ENCODE measurements around the gene LRRK1.

The LRRK1 gene

DNA sequence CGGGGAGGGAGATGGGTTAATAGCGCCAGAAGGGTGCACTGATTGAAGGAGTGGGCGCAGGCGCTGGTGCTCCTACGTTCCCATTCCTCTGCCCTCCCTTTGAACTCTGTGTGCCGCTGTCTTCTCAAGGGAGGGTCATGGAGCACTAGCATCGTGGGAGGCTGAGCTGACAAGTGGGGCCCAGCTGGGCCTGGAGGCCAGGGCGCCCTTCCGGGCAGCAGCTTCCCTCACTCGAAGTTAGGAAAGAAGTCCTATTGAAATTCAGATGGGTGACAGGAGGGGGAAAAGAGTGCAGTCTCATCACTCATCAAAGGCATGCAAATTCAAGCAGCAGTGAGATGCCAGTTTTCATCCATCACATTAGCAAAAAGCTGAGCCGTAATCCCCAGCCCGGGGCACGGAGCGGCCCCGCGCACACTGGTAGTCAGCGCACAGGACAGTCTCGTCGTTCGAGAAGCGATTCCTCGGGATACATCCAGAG, 128.2 kb downstream of the LRRK1 start:
- DNase-seq, result no peak

DNA sequence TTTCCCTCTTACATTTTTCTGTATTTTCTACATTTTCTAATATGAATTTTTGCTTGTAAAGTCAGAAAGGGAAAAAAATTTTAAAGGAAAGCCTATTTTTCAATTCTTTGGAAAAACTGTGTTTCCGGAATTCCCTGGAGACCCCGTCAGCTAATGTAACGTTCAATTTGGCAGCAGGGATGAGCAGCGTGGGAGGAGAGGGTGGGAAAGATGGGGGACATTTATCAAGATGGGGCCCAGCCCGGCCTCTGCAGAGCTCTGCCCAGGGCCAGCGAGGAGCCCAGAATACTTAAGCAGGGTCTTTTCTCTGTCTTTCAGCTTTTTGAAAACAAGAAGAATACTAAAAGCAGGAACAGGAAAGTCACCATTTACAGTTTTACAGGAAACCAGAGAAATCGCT, 129.0 kb downstream of the LRRK1 start:
- DNase-seq, result no peak

DNA sequence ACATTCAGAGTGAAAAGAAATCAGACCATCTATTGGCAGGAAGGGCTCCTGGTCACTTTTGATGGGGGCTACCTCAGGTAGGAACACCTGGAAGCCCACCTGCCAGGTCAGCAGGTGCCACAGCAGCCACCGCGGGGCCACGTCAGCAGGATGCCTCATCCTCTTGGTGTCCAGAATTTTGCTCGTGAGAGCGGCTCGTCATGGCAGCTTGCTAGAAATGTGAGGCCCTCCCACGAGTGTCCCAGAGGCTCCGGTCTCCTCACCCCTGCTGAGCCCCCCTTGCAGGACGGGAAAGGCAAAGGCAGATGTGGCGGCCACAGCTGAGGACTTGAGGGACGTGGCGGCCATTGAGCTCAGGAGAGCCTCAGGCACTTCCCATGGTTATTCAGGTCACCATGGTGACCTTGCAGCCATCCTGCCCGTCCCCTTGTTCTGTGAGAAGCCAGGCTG, 129.4 kb downstream of the LRRK1 start:
- no peak for DNase-seq

GRCh38 chr15:101049282-101049681, 130.1 kb downstream of the LRRK1 start:
- DNase-seq, result no peak

- no peak for DNase-seq
These were observed 130.9 kb downstream of the LRRK1 start for GRCh38 chr15:101049856-101050622.

DNA sequence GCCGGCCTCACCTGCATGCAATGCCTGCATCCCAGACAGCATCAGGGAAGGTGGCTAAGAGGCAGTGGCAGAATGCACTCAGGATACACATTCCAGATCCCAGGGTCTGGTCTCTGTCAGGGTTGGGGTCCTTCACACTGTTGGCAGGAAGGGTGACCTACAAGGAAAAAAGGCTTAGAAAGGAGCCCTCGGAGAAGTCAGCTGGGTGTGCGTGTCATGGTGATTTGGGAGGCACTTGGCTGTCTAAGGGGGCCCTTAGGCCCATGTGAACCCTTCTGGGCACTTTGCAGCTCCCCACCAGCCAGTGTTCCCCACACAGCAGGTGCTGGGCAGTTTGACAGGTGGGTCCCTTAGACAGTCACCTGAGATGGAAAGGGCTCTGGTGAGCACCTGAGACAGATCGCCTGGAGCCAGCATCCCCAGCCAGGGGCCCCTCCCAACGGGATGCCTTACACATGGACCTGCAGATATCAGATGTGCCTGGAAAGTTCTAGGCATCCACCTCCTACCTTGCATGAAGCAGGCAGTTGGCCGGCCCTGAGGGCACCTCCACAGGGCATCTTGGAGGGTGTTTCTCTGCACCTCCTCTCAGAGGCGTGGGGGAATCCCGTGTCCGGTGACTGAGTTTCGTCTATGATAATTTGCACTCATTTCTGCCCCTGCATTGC, 131.6 kb downstream of the LRRK1 start:
- DNase-seq, result no peak

- DNase-seq, result no peak
These were observed 132.3 kb downstream of the LRRK1 start for GRCh38 chr15:101051291-101052030.

- DNase-seq, result no peak
These were observed 133.0 kb downstream of the LRRK1 start for GRCh38 chr15:101052031-101052620.

- no peak for DNase-seq
These were observed 133.5 kb downstream of the LRRK1 start for GRCh38 chr15:101052681-101053121.

GRCh38 chr15:101053261-101053660, 134.1 kb downstream of the LRRK1 start:
- DNase-seq, result no peak

- DNase-seq, result no peak
These were observed 135.0 kb downstream of the LRRK1 start for GRCh38 chr15:101054116-101054515.

GRCh38 chr15:101054991-101055390, 135.8 kb downstream of the LRRK1 start:
- DNase-seq, result no peak

- no peak for DNase-seq
These were observed 136.3 kb downstream of the LRRK1 start for GRCh38 chr15:101055411-101055810.

DNA sequence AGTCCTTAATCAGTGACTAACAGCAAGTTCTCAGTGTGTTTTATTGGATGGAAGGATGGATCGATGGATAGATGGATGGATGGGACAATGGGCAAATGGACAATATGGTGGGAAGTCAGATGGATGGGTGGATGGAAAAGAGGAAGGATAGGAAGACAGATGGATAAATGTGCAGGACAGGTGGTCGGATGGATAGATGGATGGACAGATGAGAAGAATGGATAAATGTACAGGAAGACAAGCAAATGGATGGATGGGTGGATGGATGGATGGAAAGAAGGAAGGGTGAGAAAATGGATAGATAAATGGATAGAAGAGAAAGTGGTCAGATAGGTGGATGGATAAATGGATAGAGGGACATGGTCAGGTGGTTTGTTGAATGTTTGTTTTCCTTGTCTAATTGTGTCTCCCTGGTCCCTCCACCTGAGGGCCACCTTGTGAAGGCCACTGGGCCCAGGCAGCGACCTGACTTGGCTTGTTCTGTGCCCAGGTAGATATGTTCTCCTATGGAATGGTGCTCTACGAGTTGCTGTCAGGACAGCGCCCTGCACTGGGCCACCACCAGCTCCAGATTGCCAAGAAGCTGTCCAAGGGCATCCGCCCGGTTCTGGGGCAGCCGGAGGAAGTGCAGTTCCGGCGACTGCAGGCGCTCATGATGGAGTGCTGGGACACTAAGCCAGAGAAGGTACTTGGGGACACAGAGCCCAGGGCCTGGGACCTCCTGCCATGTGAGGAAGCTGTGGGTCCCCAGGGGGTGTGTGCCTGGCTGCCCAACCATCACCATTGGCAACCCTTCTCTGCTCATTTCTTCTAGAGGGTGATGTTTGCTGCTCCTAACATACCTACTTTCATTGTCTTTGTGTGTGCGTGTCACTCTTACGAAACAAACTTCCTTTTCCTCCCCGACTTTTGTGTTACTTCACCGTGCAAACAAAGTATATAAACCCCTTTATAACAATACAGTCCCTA, 137.5 kb downstream of the LRRK1 start:
- no peak for DNase-seq

GRCh38 chr15:101057841-101058407, 138.8 kb downstream of the LRRK1 start:
- DNase-seq, result no peak

DNA sequence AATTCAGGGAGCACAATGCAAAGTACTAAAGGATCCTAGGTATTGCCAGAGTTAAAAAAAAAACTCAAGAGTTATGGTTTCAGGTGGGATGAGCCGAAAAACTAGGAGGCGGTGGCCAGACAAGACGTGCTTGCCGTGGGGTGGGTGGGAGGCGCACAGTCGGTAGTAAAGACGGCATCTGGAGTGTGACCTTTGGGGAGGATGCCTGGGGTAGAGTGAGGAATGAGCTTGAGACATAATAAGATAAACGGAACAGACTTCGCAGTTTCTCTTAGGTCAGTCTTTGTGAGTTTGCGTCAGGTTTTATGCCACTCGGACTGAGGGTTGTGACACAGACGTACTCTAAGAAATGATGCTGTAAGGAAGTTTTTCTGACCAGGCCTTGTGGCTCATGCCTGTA, 139.6 kb downstream of the LRRK1 start:
- DNase-seq, result no peak

- no peak for DNase-seq
These were observed 140.5 kb downstream of the LRRK1 start for GRCh38 chr15:101059381-101060341.

- DNase-seq, result no peak
These were observed 141.7 kb downstream of the LRRK1 start for GRCh38 chr15:101060576-101061551.

GRCh38 chr15:101062063-101062462, 142.9 kb downstream of the LRRK1 start:
- DNase-seq, result no peak

All from stimulated activated naive CD4-positive, alpha-beta T cell treated with Interleukin-2 at 50 U/mL for 16 hours (primary cell).